Subcutaneous abdominal adipose tissue (tissue), 5 donors: Measurements from ENCODE around the gene RIMBP3C.
"Not testable (repeated sequence)": the region's sequence is repeated elsewhere in the genome, so short reads cannot be mapped to it uniquely, and the experiment has no call there.

Experiments used
- H3K27ac ChIP-seq: one replicate; pipeline ENCODE4 v1.7.0; 2013; ENCODE audit warnings: low read depth, mild to moderate bottlenecking, inconsistent platforms, low read length, moderate library complexity
- H3K27me3 ChIP-seq, 5 donors: one replicate each; pipeline ENCODE4 v1.7.0; 2013; ENCODE audit warnings: low read length in 5 of 5, inconsistent platforms in 1 of 5; ENCODE audit not compliant: control insufficient read depth in 5 of 5, insufficient read depth in 4 of 5
- H3K36me3 ChIP-seq, 5 donors: one replicate each; pipeline ENCODE4 v1.7.0; 2013; ENCODE audit warnings: low read length in 5 of 5; ENCODE audit not compliant: control insufficient read depth in 5 of 5, insufficient read depth in 5 of 5
- H3K4me1 ChIP-seq, 5 donors: one replicate each; pipeline ENCODE4 v1.7.0; 2013; ENCODE audit warnings: low read length in 5 of 5, mild to moderate bottlenecking in 3 of 5, moderate library complexity in 1 of 5; ENCODE audit not compliant: control insufficient read depth in 5 of 5, insufficient read depth in 5 of 5
- H3K4me3 ChIP-seq, 5 donors: one replicate each; pipeline ENCODE4 v1.7.0; 2013; ENCODE audit warnings: low read length in 5 of 5, low read depth in 1 of 5
- H3K9ac ChIP-seq, 5 donors: one replicate each; pipeline ENCODE4 v1.7.0; 2013; ENCODE audit warnings: low read length in 5 of 5, mild to moderate bottlenecking in 4 of 5, moderate library complexity in 3 of 5
- H3K9me3 ChIP-seq, 5 donors: one replicate each; pipeline ENCODE4 v1.7.0; 2013; ENCODE audit warnings: low read length in 5 of 5; ENCODE audit not compliant: control insufficient read depth in 5 of 5
- donor health status: healthy.
- donor health status: healthy.
- donor health status: healthy.
- donor health status: healthy.
- donor health status: healthy.

Gene RIMBP3C

GRCh38 chr22:21589396-21589795, 38.1 kb upstream of the RIMBP3C start:
- H3K4me1 ChIP-seq = peaks cover 2 to 54% (median 43%) of the 10 kb centered on the region in 5 donors
- H3K36me3 ChIP-seq = peaks cover 3 to 29% (median 20%) of the 10 kb centered on the region in 5 donors
- no peak overlapping the region for H3K27ac ChIP-seq
- no peak overlapping the region for H3K4me3 ChIP-seq
- H3K9me3 ChIP-seq = no peaks in the 10 kb centered on the region
- no peaks in the 10 kb centered on the region for H3K27me3 ChIP-seq
- no peak overlapping the region for H3K9ac ChIP-seq

- no peak overlapping the region for H3K27ac ChIP-seq
- no peak overlapping the region for H3K9ac ChIP-seq
- peaks cover 0 to 19% (median 6%) of the 10 kb centered on the region in 5 donors for H3K36me3 ChIP-seq
- H3K4me3 ChIP-seq = no peak overlapping the region
- H3K9me3 ChIP-seq = no peaks in the 10 kb centered on the region
- no peaks in the 10 kb centered on the region for H3K27me3 ChIP-seq
- H3K4me1 ChIP-seq = peaks cover 2 to 48% (median 35%) of the 10 kb centered on the region in 5 donors
Observed at GRCh38 chr22:21587803-21588611, 36.7 kb upstream of the RIMBP3C start.

- Histone ChIP-seq H3K4me1 (peaks cover 0 to 36% (median 21%) of the 10 kb centered on the region in 5 donors), H3K36me3 (peaks cover 0 to 11% (median 0%) of the 10 kb centered on the region in 5 donors), H3K27me3 (no peaks in the 10 kb centered on the region), H3K9me3 (no peaks in the 10 kb centered on the region), H3K9ac (no peak overlapping the region), H3K27ac (no peak overlapping the region), H3K4me3 (no peak overlapping the region)
Observed at GRCh38 chr22:21585389-21585788, 34.1 kb upstream of the RIMBP3C start.

- H3K4me1 ChIP-seq = peaks cover 3 to 39% (median 30%) of the 10 kb centered on the region in 5 donors
- no peak overlapping the region for H3K27ac ChIP-seq
- H3K4me3 ChIP-seq = no peak overlapping the region
- H3K9me3 ChIP-seq = no peaks in the 10 kb centered on the region
- peak overlapping the region in 1 of 5 donors; percentile 19 for H3K9ac ChIP-seq
- no peaks in the 10 kb centered on the region for H3K27me3 ChIP-seq
- H3K36me3 ChIP-seq = peaks cover 0 to 11% (median 2%) of the 10 kb centered on the region in 5 donors
Observed at GRCh38 chr22:21582801-21583740, 31.8 kb upstream of the RIMBP3C start.

- not testable (repeated sequence) for H3K27me3 ChIP-seq, H3K9me3 ChIP-seq, H3K9ac ChIP-seq, H3K4me3 ChIP-seq, H3K27ac ChIP-seq
- Histone ChIP-seq H3K36me3 (peaks cover 0 to 11% (median 2%) of the 10 kb centered on the region in 5 donors), H3K4me1 (peaks cover 3 to 37% (median 29%) of the 10 kb centered on the region in 5 donors)
Observed at GRCh38 chr22:21581009-21581713, 29.9 kb upstream of the RIMBP3C start.

- not testable (repeated sequence) for H3K36me3 ChIP-seq, H3K4me3 ChIP-seq, H3K9me3 ChIP-seq, H3K9ac ChIP-seq, H3K27ac ChIP-seq, H3K27me3 ChIP-seq
- peaks cover 3 to 37% (median 29%) of the 10 kb centered on the region in 5 donors for H3K4me1 ChIP-seq
Observed at GRCh38 chr22:21580623-21581007, 29.4 kb upstream of the RIMBP3C start.

GRCh38 chr22:21579474-21579851, 28.2 kb upstream of the RIMBP3C start:
- Histone ChIP-seq H3K27me3 (no peaks in the 10 kb centered on the region), H3K9me3 (no peaks in the 10 kb centered on the region), H3K4me3 (no peak overlapping the region), H3K4me1 (peaks cover 3 to 34% (median 31%) of the 10 kb centered on the region in 5 donors), H3K9ac (no peak overlapping the region), H3K36me3 (peaks cover 0 to 4% (median 2%) of the 10 kb centered on the region in 5 donors), H3K27ac (no peak overlapping the region)

GRCh38 chr22:21573750-21574494, 22.7 kb upstream of the RIMBP3C start:
- Histone ChIP-seq H3K9me3 (no peaks in the 10 kb centered on the region), H3K4me3 (no peak overlapping the region), H3K4me1 (peaks cover 8 to 64% (median 60%) of the 10 kb centered on the region in 5 donors), H3K27ac (no peak overlapping the region), H3K27me3 (no peaks in the 10 kb centered on the region), H3K36me3 (peaks cover 0 to 12% (median 0%) of the 10 kb centered on the region in 5 donors), H3K9ac (peak overlapping the region in 1 of 5 donors; percentile 31)

- H3K9me3 ChIP-seq = no peaks in the 10 kb centered on the region
- H3K4me3 ChIP-seq = peak overlapping the region in 1 of 5 donors; percentile 18
- H3K27me3 ChIP-seq = no peaks in the 10 kb centered on the region
- H3K36me3 ChIP-seq = peaks cover 0 to 12% (median 0%) of the 10 kb centered on the region in 5 donors
- H3K4me1 ChIP-seq = peaks cover 7 to 67% (median 62%) of the 10 kb centered on the region in 5 donors
- no peak overlapping the region for H3K27ac ChIP-seq
- H3K9ac ChIP-seq = peak overlapping the region in 1 of 5 donors; percentile 25
Observed at GRCh38 chr22:21573293-21573734, 22.1 kb upstream of the RIMBP3C start.
